ENCODE results near the gene MVK. TPM values are rescaled to one million over a fixed set of nuclear protein-coding genes. Genes with fewer than 3 reads are reported as not detected.

MVK gene
- total RNA-seq, 1 donor from 2014 or later: 21.0 TPM

GRCh38 chr12:109544955-109545531 is 28.6 kb upstream of the MVK start:
- no peak for DNase-seq (ENCODE audit: extremely low read depth, low read depth, low spot score)

DNA sequence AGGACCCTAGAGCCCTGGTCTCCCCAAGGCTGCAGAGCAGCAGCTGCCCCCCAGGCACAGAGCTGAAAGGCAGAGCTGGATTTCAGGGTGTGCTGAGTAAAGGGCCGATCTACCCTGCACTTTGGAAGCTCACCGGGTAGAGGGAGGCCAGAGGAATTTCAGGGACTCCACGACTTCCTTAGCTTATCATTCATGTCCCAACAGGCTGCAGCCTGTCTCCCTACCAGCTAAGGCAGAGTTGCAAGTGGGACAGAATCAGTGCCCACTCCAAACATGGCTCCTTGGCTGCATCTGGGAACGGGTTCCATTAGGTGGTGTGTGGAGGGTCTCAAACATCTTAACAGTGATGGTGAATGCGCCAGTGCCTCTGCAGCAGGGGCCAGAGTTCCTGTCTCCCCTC is 27.8 kb upstream of the MVK start:
- DNase-seq (ENCODE audit: extremely low read depth, low read depth, low spot score): no peak

DNA sequence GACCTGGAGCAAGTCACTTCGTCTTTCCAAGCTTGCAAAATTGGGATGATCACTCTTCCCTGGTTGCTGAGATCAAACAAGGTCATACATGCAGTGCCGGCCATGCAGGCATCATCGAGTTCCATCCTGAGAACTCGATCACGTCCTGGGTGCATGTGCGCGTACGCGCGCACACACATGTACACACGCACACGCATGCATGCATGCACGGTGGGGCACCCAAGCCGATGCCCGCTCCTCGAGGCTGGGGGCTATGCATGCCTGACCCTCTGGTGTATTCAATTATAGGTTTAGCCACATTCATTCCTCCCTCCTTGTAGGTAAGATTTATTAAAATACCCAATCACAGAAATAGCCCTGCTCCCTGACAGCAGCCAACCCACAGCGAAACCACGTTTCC is 26.3 kb upstream of the MVK start:
- no peak for DNase-seq (ENCODE audit: extremely low read depth, low read depth, low spot score)

DNA sequence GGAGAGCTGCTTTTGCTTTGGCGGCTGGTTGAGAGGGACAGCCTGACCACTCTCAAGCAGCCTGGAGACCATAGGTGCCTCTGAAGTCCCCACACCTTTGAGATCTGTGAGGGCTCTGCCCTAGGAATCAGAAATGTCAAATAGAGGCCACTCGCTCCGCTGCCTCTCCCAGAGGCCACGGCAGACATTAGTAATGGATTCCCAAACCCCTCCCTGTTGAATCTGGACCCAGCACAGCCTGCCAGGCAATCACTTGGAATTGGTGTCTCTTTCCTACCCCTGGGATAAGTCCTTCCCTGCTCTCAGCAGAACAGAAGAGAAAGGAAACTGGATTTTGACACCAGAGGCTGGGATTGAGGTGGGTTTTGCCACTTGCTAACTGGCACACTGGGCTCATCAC is 25.3 kb upstream of the MVK start:
- no peak for DNase-seq (ENCODE audit: extremely low read depth, low read depth, low spot score)

DNA sequence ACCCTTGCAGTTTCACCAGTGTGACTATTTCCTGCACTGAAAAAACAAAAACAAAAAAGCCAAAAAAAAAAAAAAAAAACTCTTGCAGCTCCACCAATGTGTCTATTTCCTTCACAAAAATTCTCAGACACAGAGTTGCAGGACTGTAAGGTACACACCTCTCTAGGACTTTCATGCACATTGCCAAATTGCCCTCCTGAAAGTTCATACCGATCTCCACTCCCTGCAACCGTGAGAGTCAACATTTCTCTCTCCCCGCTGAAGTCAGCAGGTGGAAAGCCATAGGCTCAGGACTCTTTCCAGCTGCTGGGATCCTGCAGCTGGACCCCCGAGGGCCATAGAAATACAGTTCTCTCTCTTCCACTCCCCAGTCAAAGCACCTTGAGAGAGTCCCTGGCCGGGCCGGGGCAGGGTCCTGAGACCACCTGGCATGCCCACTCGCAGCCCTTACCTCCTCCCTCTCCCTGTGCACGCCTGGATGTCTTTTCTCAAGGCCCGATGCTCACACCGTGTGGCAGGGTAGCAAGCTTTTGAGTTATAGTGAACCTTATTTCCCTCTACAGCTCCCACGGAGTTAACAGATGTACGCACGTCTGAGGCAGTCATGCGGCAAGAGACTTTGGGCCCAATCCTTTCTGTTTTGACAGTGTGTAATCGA is 23.9 kb upstream of the MVK start:
- no peak for DNase-seq (ENCODE audit: extremely low read depth, low read depth, low spot score)

DNA sequence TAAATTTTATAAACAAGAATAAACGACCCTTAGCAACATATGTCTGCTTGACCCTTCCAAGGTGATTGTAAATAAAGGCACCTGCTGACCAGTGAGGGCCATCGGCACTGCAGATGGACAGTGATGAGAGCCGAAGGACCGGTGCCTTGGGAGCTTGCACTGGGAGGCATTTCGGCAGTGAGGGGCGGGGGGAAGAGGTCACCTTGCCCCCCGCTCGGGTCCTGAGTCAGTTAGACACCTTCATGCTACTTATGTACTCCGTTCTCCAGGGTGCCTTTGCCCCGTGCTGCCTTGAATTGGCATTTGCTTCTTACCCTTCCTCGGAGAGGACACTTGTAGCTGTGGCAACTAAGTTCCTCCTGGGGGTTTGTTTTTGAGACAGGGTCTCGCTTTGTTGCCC is 23.3 kb upstream of the MVK start:
- no peak for DNase-seq (ENCODE audit: extremely low read depth, low read depth, low spot score)

GRCh38 chr12:109551108-109551507 is 22.5 kb upstream of the MVK start:
- DNase-seq (ENCODE audit: extremely low read depth, low read depth, low spot score): no peak

GRCh38 chr12:109552971-109553370 is 20.6 kb upstream of the MVK start:
- no peak for DNase-seq (ENCODE audit: extremely low read depth, low read depth, low spot score)

- no peak for DNase-seq (ENCODE audit: extremely low read depth, low read depth, low spot score)
Observed at GRCh38 chr12:109553483-109553882, 20.1 kb upstream of the MVK start.

GRCh38 chr12:109553906-109554500 is 19.6 kb upstream of the MVK start:
- no peak for DNase-seq (ENCODE audit: extremely low read depth, low read depth, low spot score)

GRCh38 chr12:109554761-109555160 is 18.8 kb upstream of the MVK start:
- no peak for DNase-seq (ENCODE audit: extremely low read depth, low read depth, low spot score)

- DNase-seq (ENCODE audit: extremely low read depth, low read depth, low spot score): no peak
Observed at GRCh38 chr12:109555431-109556315, 17.9 kb upstream of the MVK start.

DNA sequence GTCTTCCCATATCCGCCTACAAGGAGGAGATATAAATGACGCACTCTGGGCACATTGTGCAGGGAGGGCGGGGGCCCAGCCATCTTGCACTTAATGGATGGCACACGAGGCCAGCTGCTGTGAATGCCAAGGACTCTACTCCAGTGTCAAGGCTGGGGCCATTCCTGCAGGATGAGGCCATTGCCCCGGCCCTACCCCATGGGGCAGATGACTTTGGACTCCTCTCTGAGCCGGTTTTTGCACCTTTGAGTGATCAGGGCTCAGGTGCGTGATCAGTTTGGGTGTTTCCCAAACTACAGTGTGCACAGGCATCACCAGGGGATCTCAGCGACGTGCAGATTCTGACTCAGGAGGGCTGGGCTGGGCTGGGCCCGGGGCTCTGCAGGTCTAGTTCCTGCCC is 16.4 kb upstream of the MVK start:
- DNase-seq (ENCODE audit: extremely low read depth, low read depth, low spot score): no peak

DNA sequence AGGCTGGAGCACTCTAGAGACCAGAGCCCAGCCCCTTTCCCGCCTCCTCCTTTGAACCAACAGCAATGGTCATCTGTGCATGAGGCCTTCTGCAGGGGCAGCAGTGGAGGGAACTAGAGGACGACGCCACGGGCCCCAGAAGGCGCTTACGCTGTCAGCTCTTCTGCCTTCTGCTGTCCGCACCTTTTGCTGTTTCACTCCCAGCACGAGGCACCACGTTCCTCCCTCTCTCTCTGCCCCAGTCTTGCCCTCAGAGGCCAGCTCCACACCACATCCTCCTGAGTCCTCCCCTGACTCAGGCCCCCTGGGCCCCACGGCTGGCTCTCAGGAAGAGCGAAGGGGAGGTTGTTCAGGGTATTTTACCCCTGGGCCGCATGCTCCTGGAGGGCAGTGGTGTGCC is 15.8 kb upstream of the MVK start:
- DNase-seq (ENCODE audit: extremely low read depth, low read depth, low spot score): no peak

DNA sequence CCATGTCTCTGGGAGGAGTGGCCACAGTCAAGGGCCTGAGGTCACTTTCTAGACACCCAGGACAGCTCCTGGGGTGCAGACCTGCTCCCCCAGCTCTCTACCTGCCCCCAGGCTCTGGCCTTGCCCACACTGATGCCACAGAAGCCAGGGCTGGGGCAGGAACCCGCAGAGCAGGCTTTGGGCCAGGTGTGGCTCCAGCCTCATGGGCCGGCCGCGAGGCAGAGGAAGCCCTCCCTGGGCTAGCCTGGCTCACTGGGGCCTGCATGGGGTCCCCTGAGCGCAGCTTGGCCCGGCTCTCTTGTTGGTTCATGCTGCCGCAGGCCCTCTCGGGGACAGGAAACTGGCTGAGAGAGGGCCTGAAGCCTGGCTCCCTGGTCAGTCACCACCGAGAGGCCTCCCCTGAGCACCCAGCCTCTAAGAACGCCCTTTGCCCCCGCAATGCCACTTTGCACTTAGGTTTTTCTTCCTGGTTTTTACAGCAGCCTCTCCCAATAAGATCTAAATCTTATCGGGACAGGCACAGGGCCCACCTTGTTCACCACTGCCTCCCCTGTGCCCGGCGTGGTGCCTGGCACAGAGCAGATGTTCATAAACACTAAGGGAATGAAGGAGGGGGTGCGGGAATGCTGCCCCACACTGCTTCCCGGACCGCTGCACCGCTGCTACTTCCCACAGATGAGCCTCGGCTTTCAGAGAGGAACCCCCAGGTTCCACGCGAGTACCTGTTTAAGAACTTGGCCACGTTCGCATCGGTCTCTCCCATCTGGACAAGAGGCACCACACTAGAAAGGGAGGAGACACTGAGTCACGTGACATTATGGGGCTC is 15.0 kb upstream of the MVK start:
- no peak for DNase-seq (ENCODE audit: extremely low read depth, low read depth, low spot score)

DNA sequence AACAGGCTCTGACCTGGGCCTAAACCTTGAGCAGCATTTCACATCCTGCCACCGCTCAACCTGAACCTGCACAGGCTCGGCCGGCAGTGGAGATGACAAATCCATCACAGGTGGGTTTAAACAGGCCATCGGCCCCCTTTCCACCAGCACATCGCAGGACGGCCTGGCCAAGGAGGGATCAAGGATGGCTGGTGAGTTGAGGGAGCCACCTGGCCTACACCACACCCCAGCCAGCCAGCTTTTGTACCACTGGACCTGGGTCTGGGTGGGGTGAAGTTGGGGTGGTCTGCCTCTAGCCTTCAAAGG is 14.4 kb upstream of the MVK start:
- no peak for DNase-seq (ENCODE audit: extremely low read depth, low read depth, low spot score)

DNA sequence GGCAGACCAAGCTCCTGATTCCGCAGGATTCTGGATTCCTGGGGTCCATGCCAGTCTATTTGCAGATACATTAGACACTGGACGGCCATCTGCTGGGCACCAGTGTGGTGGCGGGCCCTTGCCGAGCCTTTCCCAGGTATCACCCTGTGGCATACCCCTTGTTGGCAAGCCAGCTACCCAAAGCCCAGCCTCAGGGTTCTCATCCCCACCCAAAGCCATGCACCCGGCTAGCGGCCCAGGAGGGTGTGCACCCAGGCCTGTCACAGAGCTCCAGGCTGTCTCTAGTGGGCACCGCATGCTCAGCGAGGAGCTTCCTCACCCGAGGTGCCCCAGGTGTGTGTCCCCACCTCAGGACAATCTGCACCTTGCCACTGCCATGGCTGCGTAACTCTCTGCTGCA is 14.0 kb upstream of the MVK start:
- DNase-seq (ENCODE audit: extremely low read depth, low read depth, low spot score): no peak

- DNase-seq (ENCODE audit: extremely low read depth, low read depth, low spot score): no peak
Observed at GRCh38 chr12:109560867-109561710, 12.5 kb upstream of the MVK start.

GRCh38 chr12:109561711-109562030 is 11.9 kb upstream of the MVK start:
- no peak for DNase-seq (ENCODE audit: extremely low read depth, low read depth, low spot score)

- no peak for DNase-seq (ENCODE audit: extremely low read depth, low read depth, low spot score)
Observed at GRCh38 chr12:109562871-109563270, 10.7 kb upstream of the MVK start.

All from glomerular endothelial cell (primary cell).